Measurements from ENCODE around the gene CDC42. TPM values are rescaled to one million over a fixed set of nuclear protein-coding genes. Genes with fewer than 3 reads are reported as not detected.

The CDC42 gene
- total and polyA plus RNA-seq, 2 of the 4 experiments (the other 2 are of a cell fraction): 162 to 609 TPM

GRCh38 chr1:22040286-22040623 lies 12.3 kb upstream of the CDC42 start:
- no peak overlapping the region for H4K5ac ChIP-seq (ENCODE audit: low read depth, low read length)
- no peak overlapping the region for H2AK9ac ChIP-seq (replicated peaks; ENCODE audit: low read depth, low read length, poor library complexity)
- no peak overlapping the region for H4K91ac ChIP-seq (ENCODE audit: insufficient read depth, low read depth, low read length)
- in situ Hi-C loops (cut with MboI; ENCODE audit: low sequenced_read_pairs): no loop called here
- H3K36me3 ChIP-seq (ENCODE audit: control insufficient read depth, insufficient read depth, low read length): no peaks in the 10 kb centered on the region
- no peak overlapping the region; the same call in 1 of the 2 replicates for H2BK20ac ChIP-seq (ENCODE audit: low read depth, low read length)
- no peak overlapping the region for H2BK120ac ChIP-seq (ENCODE audit: low read depth, low read length)
- no peak overlapping the region for H2BK15ac ChIP-seq (ENCODE audit: low read depth, low read length)
- no peak overlapping the region for H3K27ac ChIP-seq (ENCODE audit: insufficient read depth, low read length)
- ChIA-PET POLR2A (ENCODE audit: unreplicated experiment) (no interaction called here), CTCF (no interaction called here)
- no peaks in the 10 kb centered on the region for H3K27me3 ChIP-seq (ENCODE audit: control insufficient read depth, insufficient read depth, low read length)
- intact Hi-C loops (cut with micrococcal nuclease): no loop called here
- no TSS peak for BruUV-seq (replicated peaks)
- DNase-seq (no peak), ATAC-seq (ENCODE audit: low read depth) (no peak)
- no peaks in the 10 kb centered on the region for H3K79me1 ChIP-seq (ENCODE audit: low read depth in 1 of 2, low read length in 2 of 2)
- H4K8ac ChIP-seq (ENCODE audit: low read depth in 2 of 2, low read length in 2 of 2): no peak overlapping the region
- H3K9me3 ChIP-seq (ENCODE audit: control insufficient read depth, insufficient read depth, low read length): no peaks in the 10 kb centered on the region
- TF ChIP-seq SMC3 (IDR thresholded peaks at IDR 0.05; ENCODE audit: low read depth, low read length): no peak
- no peak for TF ChIP-seq RAD21 (IDR thresholded peaks at IDR 0.05; ENCODE audit: low read length)
- no peak for TF ChIP-seq MXI1 (IDR thresholded peaks at IDR 0.05; ENCODE audit: borderline replicate concordance, low read depth, low read length)
- no peak for TF ChIP-seq POLR2A (IDR thresholded peaks at IDR 0.05; ENCODE audit: low read depth, low read length)
- no peak for TF ChIP-seq CEBPB (IDR thresholded peaks at IDR 0.05; ENCODE audit: low read depth, low read length)
- no peak for TF ChIP-seq RCOR1 (IDR thresholded peaks at IDR 0.05; ENCODE audit: insufficient replicate concordance, low read length)
- no peak for TF ChIP-seq ELK1 (IDR thresholded peaks at IDR 0.05; ENCODE audit: borderline replicate concordance, low read depth, low read length)
- H4K20me1 ChIP-seq (ENCODE audit: insufficient read depth, low read length): no peaks in the 10 kb centered on the region
- no peak overlapping the region for H2BK5ac ChIP-seq (ENCODE audit: low read depth, low read length, poor library complexity, severe bottlenecking)
- peaks cover 8% of the 10 kb centered on the region; the same call in 1 of the 2 replicates for H3K9me1 ChIP-seq (ENCODE audit: insufficient read depth, low read length)
- H2AK5ac ChIP-seq (ENCODE audit: low read depth, low read length): no peak overlapping the region
- no peak overlapping the region for H3K14ac ChIP-seq (replicated peaks; ENCODE audit: low read depth, low read length)
- H3K9ac ChIP-seq (ENCODE audit: low read depth, low read length): no peak overlapping the region
- H3K4me2 ChIP-seq (ENCODE audit: low read depth, low read length): no peak overlapping the region
- no peak overlapping the region for H3K56ac ChIP-seq (ENCODE audit: extremely low read depth, insufficient read depth, low read length)
- H3K4ac ChIP-seq (ENCODE audit: low read depth, low read length): no peak overlapping the region
- H3K23ac ChIP-seq (ENCODE audit: low read depth, low read length): peak overlapping the region; percentile 71
- peak overlapping the region; percentile 80 for H2AFZ ChIP-seq (replicated peaks; ENCODE audit: low read length, poor library complexity)
- H3K4me3 ChIP-seq (ENCODE audit: insufficient read depth, low read depth, low read length): no peak overlapping the region
- no peak overlapping the region for H3K18ac ChIP-seq (ENCODE audit: low read depth, low read length)
- dilution Hi-C loops (cut with HindIII; ENCODE audit: low sequenced_read_pairs, unreplicated experiment): no loop called here
- no CpG with 5 or more reads among the region's 5 CpGs for WGBS, 2 experiments (ENCODE audit: extremely low coverage in 2 of 2, insufficient read length in 1 of 2)
- H3K4me1 ChIP-seq (ENCODE audit: control insufficient read depth, insufficient read depth, low read length): peaks cover 9% of the 10 kb centered on the region

All from IMR-90 (cell line).